Measurements from ENCODE around the gene KLHL8.
"Not testable (repeated sequence)": the region's sequence is repeated elsewhere in the genome, so short reads cannot be mapped to it uniquely, and the experiment has no call there.

Gene KLHL8

DNA sequence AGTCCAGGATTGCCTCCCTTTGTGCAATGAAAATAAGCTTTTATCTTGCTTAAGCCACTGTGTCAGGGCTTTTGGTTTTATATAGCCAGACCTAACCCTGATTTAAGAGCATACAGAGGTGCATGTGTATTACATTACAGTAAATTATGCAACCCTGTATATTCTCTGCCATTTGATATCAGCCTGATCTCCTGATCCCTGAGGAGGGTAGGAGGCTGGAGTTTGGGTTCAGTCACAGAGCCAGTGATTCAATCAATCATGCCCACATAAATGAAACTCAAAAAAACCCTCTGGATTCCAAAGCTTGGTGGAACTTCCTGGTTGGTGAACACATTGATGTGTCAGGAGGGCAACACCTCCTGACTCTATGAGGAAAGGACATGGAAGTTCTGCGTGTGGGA lies 7.3 kb upstream of the KLHL8 start:
- no peak for DNase-seq

DNA sequence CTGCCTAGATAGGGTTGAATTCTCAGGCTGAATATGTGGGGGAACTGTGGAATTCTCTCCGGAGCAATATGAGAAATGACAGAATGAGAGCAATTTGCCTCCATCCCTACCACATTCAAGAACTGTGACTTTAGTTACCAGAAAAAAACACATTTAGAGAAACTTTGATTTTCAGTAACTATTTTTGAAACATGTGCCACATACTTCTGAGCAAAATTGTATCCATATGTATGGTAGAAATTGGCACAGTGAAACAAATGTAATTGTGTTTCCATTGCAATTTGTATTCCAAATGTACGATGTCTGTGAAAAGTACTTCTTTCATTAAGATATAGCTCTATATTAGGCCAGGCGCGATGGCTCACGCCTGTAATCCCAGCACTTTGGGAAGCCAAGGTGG lies 5.5 kb upstream of the KLHL8 start:
- DNase-seq = no peak

DNA sequence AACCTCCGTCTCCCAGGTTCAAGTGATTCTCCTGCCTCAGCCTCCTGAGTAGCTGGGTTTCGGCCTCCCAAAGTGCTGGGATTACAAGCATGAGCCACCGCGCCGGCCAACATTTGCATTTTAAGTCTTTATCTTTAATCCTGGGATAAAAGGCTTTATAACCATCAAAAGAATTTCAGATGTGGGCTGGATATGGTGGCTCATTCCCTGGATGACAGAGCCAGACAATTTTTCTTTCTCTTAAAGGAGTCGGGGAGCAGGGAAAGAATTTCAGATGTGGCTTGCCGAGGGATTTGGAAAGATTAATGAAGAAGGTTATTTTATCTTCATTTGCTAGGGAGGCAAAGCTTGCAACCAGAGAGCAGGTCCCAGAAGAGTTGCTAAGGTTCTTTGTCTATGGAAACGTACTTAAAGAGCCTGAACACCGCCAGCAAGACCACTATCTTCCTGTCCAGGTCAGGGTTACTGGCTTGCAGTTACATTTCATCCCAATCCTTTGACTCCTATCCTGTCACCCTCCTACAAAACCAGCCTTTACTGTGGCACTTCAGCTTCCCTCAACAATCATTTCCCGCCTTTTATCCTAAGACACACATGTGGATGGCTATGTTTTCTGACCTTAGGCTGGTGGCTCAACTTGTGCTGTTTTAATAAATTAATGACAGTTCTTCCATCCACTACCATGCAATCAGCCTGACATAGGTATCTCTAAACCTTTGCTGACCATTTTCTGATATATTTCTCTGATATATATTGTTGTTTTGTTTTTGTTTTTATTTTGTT lies 3.9 kb upstream of the KLHL8 start:
- DNase-seq = no peak

DNA sequence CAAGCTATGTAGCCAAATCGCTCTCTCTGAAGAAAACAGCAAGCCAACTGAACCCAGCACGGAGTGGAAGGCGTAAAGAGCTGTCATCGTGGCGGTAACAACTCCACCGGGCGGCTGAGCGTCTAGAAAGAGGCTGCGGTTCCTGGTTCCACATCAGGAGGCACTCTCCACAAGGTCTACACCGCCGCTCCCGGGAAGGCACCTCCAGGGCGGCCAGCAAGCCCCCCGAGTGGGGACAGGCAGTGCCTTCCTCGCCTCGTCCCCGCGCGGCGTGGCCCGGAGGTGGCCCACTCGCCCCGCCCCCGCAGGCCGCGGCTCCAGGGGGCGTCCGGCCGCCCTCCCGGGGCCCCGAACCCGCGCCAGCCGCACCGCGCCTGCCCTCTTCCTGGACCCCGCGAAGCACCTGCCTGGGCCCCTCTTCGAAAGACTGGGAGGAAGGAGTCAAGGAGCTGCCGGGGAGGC lies 755 bp downstream of the KLHL8 start:
- DNase-seq = no peak

DNA sequence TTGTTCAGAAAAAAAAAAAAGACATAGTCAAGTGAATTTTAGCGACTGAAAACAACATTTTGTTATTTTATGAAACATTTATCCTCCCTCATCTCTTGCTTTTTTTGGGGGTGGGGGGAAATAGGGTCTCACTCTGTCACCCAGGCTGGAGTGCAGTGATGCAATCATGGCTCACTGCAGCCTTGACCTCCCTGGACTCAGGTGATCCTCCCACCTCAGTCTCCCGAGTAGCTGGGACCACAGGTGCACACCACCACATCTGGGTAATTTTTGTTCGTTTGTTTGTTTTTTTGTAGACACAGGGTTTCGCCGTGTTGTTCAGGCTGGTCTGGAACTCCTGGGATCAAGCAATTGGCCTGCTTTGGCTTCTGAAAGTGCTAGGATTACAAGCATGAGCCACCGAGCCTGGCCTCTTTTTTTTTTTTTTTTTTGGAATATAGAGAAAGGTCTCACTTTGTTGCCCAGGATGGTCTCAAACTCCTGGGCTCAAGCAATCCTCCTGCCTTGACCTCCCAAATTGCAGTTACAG lies 3.1 kb downstream of the KLHL8 start:
- not testable (repeated sequence) for DNase-seq

DNA sequence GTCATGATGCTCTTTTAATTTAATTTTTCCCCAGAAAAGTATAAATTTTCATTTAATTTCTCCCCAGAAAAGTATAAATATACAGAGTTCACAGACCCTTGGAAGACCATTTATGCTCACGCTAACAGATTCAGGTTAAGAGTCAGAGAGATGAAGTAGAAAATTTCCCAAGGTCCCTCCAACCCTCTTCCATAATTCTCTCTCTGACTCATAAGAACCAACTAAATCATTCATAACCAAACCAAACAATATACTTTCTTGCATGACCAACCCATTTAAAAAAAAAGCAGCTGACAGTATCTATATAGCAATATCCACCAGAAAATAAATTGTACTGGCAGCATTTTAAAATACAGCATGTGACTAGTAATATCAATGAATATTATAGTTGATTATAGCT lies 3.9 kb downstream of the KLHL8 start:
- DNase-seq = no peak

DNA sequence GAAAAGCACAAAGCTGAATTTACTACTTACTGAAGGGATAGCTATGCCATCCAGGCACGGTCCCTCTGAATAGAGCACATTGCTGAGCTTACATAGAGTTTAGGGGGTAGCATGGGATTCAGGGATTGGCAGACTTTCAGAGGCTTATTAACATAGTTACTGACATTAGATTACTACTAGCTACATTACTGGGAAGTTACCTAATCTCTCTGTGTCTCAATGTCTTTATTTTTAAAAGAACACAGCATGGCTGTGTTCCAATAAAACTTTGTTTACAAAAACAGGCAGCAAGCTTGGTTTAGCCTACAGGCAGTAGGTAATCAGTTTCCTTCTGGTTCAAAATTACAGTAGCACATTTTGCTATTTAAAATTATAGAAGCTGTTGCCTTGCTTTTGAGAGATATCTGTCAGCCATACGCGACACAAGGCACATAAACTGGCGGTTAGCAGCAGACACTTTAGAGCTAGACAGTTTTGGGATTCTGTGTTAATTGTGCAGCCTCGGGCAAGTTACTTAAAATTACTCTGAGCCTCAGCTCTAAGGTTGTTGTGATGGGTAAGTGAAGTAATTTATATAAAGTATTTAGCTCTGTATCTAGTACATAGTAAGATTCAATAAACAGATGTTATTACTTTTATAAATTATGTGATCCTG lies 6.9 kb downstream of the KLHL8 start:
- DNase-seq = no peak

DNA sequence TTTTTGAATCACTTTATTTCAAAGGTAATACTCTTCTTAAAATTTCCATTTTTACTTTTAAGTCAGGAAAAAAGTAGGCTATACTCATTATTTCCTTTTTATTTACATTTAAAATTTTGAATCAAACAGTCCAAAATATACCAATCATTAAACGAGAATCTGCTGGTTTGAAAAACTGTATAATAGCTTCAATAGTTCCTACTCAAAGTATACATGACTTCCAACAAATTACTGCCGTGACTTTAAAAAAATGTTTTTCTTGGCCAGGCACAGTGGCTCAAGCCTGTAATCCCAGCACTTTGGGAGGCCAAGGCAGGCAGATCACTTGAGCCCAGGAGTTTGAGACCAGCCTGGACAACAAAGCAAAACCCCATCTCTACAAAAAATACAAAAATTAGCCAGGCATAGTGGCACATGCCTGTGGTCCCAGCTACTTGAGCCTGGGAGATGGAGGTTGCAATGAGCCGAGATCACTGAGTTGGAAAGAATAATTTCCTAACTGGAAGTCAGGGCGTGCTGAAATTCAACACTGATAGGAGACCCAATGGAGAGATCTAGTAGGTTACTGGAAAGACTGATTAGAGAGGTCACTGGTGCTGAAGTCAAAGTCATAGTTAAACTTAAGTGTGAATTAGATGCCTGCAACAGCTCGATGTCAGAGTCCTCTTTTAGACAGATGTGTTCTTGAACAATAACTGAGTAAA lies 9.0 kb downstream of the KLHL8 start:
- no peak for DNase-seq

DNA sequence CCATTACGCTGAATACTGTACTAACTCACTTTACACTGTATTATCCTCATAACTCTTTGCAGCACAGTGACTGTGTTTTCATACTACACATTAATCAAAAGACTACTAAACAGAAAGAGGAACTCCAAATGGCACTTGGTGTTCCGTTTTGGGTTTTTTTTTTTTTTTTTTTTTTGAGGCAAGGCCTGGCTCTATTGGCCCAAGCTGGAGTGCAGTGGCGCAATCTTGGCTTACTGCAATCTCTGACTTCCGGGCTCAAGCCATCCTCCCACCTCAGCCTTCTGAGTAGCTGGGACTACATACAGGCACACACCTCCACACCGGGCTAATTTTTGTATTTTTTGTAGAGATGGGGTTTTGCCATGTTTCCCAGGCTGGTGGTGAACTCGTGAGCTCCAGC lies 10.7 kb downstream of the KLHL8 start:
- no peak for DNase-seq

DNA sequence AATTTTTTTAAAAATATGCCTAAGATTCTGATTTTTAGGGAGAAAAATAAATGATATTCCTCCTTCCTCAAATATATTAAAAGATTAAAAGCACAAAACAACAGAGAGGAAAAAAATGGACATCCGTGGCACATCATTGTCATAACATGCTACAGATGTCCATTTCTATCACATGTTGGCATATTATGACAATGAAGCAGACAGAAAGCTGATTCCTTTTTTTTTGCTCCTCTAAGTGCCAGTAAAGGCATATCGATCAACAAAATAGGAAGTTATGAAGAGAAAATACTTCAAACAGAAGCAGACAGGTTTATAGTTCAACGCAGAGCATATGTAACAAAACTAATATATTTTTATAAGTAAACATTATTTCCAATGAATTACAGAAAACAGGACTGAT lies 11.2 kb downstream of the KLHL8 start:
- DNase-seq = no peak

DNA sequence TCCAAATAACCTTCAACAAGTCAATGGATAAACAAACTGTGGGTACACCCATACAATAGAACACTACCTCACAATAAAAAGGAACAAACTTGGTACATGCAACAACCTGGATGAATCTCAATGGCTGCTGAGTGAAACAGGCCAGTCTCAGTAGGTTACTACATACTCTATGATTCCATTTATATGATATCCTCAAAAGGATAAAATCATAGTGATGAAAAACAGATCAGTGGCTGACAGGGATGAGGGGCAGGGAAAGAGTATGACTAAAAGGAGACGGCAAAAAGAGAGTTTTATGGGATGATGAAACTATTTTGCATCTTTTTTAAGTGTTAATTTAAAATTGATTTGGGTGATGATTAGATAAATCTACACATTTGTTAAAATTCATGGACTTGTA lies 15.9 kb downstream of the KLHL8 start:
- no peak for DNase-seq

DNA sequence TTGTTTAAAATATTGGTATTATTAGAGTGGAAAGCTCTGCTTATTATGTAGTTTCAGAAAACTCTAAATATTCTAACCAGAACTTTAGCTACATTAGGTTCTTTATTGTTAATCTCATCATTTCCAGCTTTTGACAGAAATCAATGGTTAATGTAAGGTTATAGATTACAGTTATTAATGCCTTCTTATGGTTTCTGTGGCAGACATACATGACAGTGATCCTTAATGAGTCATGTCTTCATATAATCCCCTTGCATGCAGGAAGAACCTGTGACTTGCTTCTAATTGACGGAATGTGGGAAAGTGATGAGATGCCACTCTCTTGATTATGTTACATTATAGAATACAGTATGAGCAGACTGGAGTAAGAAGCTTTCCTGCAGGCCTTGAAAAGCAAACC lies 23.5 kb downstream of the KLHL8 start:
- no peak for DNase-seq

DNA sequence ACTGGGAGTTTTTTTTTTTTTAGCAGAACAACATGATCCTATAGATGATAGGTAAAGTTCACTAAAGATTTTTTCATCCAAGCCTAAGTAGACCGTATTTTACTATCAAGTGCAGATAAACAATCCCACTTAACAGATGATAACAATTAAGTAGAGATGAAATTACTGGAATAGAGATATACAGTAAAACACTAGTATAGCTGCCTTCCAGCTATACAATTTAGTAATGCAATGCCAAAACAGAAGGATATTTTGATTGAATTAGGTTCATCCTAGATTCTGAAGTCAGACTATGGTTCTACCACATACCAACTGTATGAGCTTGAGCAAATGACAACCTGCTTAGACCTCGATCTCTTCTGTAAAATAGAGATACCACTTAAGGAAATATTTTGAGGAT lies 24.3 kb downstream of the KLHL8 start:
- no peak for DNase-seq

DNA sequence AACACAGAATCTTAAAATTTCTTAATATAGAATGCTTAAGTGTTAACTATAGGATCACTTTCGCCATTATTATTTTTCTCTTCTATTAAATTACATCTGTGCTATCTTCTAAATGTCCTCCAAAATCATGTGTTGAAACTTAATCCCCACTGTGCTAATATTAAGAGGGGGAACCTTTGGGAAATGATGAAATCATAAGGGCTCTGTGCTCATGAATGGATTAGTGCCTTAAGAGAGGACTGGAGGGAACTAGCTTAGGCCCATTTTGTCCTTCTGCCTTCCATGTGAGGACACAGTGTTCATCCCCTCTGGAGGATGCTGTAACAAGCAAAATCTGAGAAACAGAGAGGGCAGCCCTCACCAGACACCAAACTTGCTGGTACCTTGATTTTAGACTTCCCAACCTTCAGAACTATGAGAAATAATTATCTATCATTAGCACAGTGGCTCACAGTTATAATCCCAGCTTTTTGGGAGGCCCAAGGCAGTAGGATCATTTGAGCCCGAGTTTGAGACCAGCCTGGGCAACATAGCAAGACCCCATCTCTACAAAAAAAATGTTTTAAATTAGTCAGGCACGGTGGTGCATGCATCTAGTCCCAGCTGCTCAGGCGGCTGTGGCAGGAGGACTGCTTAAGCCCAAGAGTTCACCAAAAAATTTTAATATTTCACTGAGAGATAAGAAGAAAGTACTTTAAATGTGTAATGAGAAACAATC lies 26.3 kb downstream of the KLHL8 start:
- no peak for DNase-seq

DNA sequence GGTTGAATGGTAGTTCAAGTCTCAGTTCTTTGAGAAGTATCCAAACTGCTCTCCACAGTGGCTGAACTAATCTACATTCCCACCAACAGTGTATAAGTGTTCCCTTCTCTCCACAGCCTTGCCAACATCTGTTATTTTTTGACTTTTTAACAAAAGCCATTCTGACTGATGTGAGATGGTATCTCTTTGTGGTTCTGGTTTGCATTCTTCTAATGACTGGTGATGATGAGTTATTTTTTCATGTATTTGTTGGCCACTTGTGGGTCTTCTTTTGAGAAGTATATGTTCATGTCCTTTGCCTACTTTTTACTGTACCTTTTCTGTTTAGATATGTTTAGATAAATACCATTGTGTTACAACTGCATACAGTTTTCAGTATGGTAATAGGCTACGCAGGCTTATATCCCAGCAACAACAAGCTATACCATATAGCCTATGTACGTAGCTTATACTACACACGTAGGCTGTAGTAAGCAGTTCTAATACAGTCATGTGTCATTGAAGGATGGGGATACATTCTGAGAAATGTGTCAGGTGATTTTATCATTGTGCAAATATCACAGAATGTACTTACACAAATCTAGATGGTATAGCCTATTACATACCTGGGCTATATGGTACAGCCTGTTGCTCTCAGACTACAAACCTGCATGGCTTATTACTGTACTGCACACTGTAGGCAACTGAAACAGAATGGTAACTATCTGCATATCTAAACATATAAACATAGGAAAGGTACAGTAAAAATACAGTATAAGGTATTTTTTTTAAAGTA lies 28.1 kb downstream of the KLHL8 start:
- no peak for DNase-seq

DNA sequence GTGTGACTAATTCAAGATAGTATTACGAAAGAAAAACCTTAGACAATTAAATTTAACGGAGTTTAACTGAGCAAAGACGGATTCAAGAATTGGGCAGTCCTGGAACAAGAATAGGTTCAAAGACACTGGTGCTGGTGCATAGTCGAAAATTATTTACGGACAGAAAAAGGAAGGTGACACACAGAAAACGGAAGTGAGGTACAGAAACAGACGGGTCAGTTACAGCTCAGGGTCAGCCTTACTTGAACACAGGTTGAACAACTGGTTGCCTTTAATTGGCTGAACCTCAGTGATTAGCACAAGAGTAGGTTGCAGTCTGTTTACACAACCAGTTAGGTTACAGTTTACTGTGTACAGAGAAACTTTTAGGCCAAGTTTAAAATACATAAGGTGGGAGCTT lies 31.5 kb downstream of the KLHL8 start:
- no peak for DNase-seq

DNA sequence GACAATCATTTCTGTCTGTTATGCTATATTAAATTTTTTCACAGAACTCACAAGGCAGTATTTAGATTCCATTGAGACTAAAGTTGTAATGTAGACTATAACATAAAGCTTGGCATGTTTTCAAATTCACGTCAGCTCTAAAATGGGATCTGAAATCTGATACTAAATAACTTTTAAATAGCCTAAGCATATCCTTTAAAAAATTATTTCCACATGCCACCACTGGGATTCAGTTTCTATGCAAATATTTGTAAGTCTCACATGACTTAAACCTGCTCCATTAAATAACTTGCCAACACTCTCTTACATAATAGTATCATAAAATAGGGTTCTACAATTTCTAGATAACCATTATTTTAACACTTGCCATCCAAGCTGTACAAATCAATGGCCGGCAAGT lies 32.4 kb downstream of the KLHL8 start:
- no peak for DNase-seq

DNA sequence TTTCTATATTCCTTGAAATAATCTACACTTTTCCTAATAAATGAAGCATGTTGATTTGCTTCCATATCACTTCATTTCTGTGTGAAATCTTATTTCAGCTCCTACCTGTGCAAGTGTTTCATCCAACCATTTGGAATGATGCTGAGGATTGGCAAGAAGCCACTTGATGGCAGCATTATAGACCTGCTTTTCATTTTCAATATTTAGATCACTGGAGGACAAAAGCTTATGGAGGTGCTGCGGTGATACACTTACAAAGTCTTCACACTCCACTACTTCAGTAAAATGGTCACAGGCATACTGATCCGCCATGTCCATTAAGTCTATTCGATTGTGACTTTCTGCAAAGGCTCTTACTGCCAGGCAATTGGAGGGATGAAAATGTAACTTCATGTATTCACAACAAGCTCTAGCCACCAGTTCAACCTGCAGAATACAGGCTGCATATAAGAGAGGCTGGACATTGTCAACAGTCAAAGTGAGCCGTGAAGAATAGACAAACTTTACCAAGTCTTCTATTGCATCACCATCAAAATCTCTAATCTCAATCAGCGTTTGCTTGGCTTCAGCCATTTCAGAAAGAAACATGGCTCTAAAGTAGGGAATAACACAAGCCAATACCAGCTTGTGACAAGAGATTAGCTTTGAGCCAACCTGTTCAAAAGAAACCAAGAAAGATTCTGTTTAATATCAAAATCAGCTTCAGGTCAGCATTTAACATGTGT lies 35.1 kb downstream of the KLHL8 start:
- no peak for DNase-seq

DNA sequence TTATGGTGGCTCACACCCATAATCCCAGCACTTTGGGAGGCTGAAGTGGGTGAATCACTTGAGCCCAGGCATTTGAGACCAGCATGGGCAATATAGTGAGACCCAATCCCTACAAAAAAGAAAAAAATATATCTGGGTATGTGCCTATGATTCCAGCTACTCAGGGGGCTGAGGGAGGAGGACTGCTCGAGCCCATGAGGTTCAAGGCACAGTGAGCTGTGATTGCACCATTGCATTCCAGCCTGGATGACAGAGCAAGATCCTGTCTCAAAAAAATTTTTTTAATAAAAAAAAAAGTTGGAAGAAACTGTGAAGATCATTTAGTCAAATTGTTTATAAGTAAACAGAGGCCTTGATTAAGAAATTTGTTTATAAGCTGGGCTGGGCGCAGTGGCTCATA lies 39.7 kb downstream of the KLHL8 start:
- DNase-seq = no peak

DNA sequence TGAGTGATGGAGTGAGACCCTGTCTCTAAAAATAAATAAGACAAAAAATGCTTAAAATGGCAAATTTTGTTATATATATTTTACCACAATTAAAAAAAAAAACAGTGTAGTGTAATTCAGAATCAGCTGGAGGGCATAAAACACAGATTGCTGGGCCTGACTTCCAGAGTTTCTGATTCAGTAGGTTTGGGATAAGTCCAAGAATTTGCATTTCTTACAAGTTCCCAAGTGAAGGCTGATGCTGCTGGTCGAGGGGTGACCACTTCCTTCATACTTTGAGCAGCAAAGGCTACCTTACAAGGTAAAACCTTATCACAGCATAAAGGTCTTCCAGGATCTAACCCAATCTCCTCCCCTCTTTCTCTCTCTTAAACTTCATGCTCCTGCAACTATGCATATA lies 40.7 kb downstream of the KLHL8 start:
- DNase-seq = no peak

DNA sequence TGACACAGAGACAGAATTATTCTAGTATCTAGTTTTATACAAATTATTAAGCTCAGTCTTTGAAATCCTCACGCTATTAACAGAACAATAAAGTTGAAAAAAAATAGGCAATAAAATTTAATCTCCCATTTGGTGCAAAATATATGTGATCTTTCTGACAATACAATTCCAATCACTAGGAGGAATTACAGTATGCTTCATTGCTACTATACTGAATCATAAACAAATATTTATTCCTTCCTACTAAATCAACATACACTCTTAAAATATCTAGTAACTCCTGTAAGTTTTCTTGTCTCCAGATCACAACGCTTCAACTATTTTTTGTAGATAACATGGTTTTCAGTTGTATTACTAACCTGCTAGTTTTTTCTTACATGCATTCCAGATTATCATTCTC lies 45.7 kb downstream of the KLHL8 start:
- DNase-seq = no peak

DNA sequence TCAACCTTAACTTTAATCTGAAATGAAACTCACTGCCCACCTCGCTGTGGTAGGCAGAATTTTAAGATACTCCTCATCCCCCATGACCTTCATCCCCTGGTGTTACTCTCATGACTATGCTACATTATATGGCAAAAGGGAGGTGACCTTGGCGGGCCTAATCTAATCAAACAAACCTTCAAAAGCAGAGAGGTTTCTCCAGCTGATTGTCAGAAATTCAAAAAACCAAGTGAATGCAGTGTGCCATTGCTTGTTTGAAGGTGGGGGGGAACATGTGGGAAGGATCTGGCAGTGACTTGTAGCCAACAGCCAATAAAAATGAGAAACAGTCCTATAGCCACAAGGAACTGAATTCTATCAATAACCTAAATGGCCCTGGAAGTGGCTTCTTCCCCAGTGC lies 48.5 kb downstream of the KLHL8 start:
- DNase-seq = no peak

Measured in NCI-H1436 treated with DMSO at 0.1 percent for 48 hours (cell line).